ENCODE results near the gene PDIA3. TPM values are rescaled to one million over a fixed set of nuclear protein-coding genes. Genes with fewer than 3 reads are reported as not detected.
A peak's percentile ranks its signal among the peaks of the same experiment; 100 is the strongest.
"Not testable (repeated sequence)": the region's sequence is repeated elsewhere in the genome, so short reads cannot be mapped to it uniquely, and the experiment has no call there.

PDIA3 gene
- total and polyA plus RNA-seq, 2 donors (not counting 3 experiments of a cell fraction or from before 2014, with no cell fraction given) = 140 to 857 TPM

GRCh38 chr15:43735416-43735815 is 10.8 kb upstream of the PDIA3 start:
- no peaks in the 10 kb centered on the region for H3K9me1 ChIP-seq (replicated peaks; ENCODE audit: control insufficient read depth, extremely low read depth, insufficient read depth, low read length)
- TF ChIP-seq FOS (IDR thresholded peaks at IDR 0.05; ENCODE audit: borderline replicate concordance, insufficient read depth, low read length) = no peak
- TF ChIP-seq POLR2AphosphoS5 (IDR thresholded peaks at IDR 0.05; ENCODE audit: insufficient read depth, low read depth, low read length) = no peak
- no peak for TF ChIP-seq CTCF (IDR thresholded peaks at IDR 0.05; ENCODE audit: extremely low read depth in 1 of 2, insufficient read depth in 1 of 2, low read depth in 1 of 2, low read length in 2 of 2)
- no peak for TF ChIP-seq MAX (IDR thresholded peaks at IDR 0.05; ENCODE audit: insufficient read depth, insufficient read length)
- no peak for TF ChIP-seq JUN (IDR thresholded peaks at IDR 0.05; ENCODE audit: borderline replicate concordance, insufficient read depth, insufficient read length, low read depth)
- no peak for TF ChIP-seq POLR2A (IDR thresholded peaks at IDR 0.05; ENCODE audit: low read depth, low read length)
- no peak for TF ChIP-seq MYC (IDR thresholded peaks at IDR 0.05; ENCODE audit: low read depth, low read length)
- no peak for TF ChIP-seq GATA2 (IDR thresholded peaks at IDR 0.05; ENCODE audit: insufficient read depth, insufficient read length, low read depth, low read length)
- no peak for TF ChIP-seq EZH2 (IDR thresholded peaks at IDR 0.05; ENCODE audit: borderline replicate concordance, low read depth, low read length, severe bottlenecking)
- no peaks in the 10 kb centered on the region for H3K79me2 ChIP-seq (ENCODE audit: control insufficient read depth, insufficient read depth, low read length)
- H3K4me3 ChIP-seq (replicated peaks in 1 of 3; ENCODE audit: insufficient read depth in 1 of 3, low read depth in 1 of 3, low read length in 3 of 3) = no peak overlapping the region
- intact Hi-C loops (cut with micrococcal nuclease) = no loop called here
- no peaks in the 10 kb centered on the region for H4K20me1 ChIP-seq (replicated peaks; ENCODE audit: control insufficient read depth, extremely low read depth, insufficient read depth, low read length)
- no TSS peak for BruUV-seq (replicated peaks)
- H3K36me3 ChIP-seq (ENCODE audit: control insufficient read depth in 2 of 2, extremely low read depth in 1 of 2, insufficient read depth in 2 of 2, low read length in 2 of 2) = no peaks in the 10 kb centered on the region
- peaks cover 3 to 4% of the 10 kb centered on the region in 2 experiments for H3K27me3 ChIP-seq (ENCODE audit: control insufficient read depth in 2 of 2, insufficient read depth in 2 of 2, low read length in 2 of 2)
- no peaks in the 10 kb centered on the region for H3K4me1 ChIP-seq (ENCODE audit: control insufficient read depth, extremely low read depth, insufficient read depth, low read length)
- dilution Hi-C loops (cut with MboI; ENCODE audit: extremely low pct_ligation_motif_present, low sequenced_read_pairs) = no loop called here
- H3K4me2 ChIP-seq (ENCODE audit: insufficient read depth, low read length) = no peak overlapping the region
- POLR2A ChIA-PET = no interaction called here
- DNase-seq (ENCODE audit: low read depth, low spot score) (no peak), FAIRE-seq (no peak)
- H3K9me3 ChIP-seq (replicated peaks; ENCODE audit: control insufficient read depth, insufficient read depth, low read length) = no peaks in the 10 kb centered on the region
- CTCF ChIA-PET = no interaction called here
- H3K9ac ChIP-seq (replicated peaks; ENCODE audit: extremely low read depth, insufficient read depth, low read length) = no peak overlapping the region
- no peak overlapping the region for H2AFZ ChIP-seq (ENCODE audit: low read depth, low read length)
- H3K27ac ChIP-seq (ENCODE audit: insufficient read depth, low read depth, low read length) = no peak overlapping the region

GRCh38 chr15:43746903-43747309 is 668 bp downstream of the PDIA3 start:
- TSS peak; percentile 51 for BruUV-seq (replicated peaks)
- CTCF ChIA-PET = not testable (repeated sequence)
- peak; percentile 63 for DNase-seq (ENCODE audit: low read depth, low spot score)

More at GRCh38 chr15:43746903-43747309, 668 bp downstream of the PDIA3 start:
- FAIRE-seq; H3K9me1 ChIP-seq (replicated peaks; ENCODE audit: control insufficient read depth, extremely low read depth, insufficient read depth, low read length); H4K20me1 ChIP-seq (replicated peaks; ENCODE audit: control insufficient read depth, extremely low read depth, insufficient read depth, low read length); H3K36me3 ChIP-seq (ENCODE audit: control insufficient read depth in 2 of 2, extremely low read depth in 1 of 2, insufficient read depth in 2 of 2, low read length in 2 of 2); dilution Hi-C loops (cut with MboI; ENCODE audit: extremely low pct_ligation_motif_present, low sequenced_read_pairs); H3K27me3 ChIP-seq (ENCODE audit: control insufficient read depth in 2 of 2, insufficient read depth in 2 of 2, low read length in 2 of 2); H3K9me3 ChIP-seq (replicated peaks; ENCODE audit: control insufficient read depth, insufficient read depth, low read length); H2AFZ ChIP-seq (ENCODE audit: low read depth, low read length); H3K4me1 ChIP-seq (ENCODE audit: control insufficient read depth, extremely low read depth, insufficient read depth, low read length); POLR2A ChIA-PET: not testable (repeated sequence)
- H3K79me2 ChIP-seq (ENCODE audit: control insufficient read depth, insufficient read depth, low read length) = peaks cover 56% of the 10 kb centered on the region
- H3K4me3 ChIP-seq (replicated peaks in 1 of 3; ENCODE audit: insufficient read depth in 1 of 3, low read depth in 1 of 3, low read length in 3 of 3) = peak overlapping the region; percentile 73 to 93 (median 80)
- peak overlapping the region; percentile 92 for H3K9ac ChIP-seq (replicated peaks; ENCODE audit: extremely low read depth, insufficient read depth, low read length)
- H3K27ac ChIP-seq (ENCODE audit: insufficient read depth, low read depth, low read length) = peak overlapping the region; percentile 79
- peak overlapping the region; percentile 80 for H3K4me2 ChIP-seq (ENCODE audit: insufficient read depth, low read length)
- intact Hi-C loops (cut with micrococcal nuclease) = loop anchor here (10.0 kb wide), 1 partner anchor 232 kb away; the partner anchor contains the start of gene MAP1A
